Esophagus muscularis mucosa (tissue), 4 donors: ENCODE measurements around the gene PDHB. TPM values are rescaled to one million over a fixed set of nuclear protein-coding genes. Genes with fewer than 3 reads are reported as not detected.
"Not testable (repeated sequence)": the region's sequence is repeated elsewhere in the genome, so short reads cannot be mapped to it uniquely, and the experiment has no call there.

Source experiments
- DNase-seq: peaks from one replicate; pipeline ENCODE4 v3.0.0-alpha.2; 2017; ENCODE audit errors: extremely low spot score
- H3K27ac ChIP-seq, 4 donors: fragments of 200-600 bp; sonication (generic); replicated peaks in 1 of 4; 1 replicate in 3 of 4; 2 replicates in 1 of 4; pipeline ENCODE4 v1.5.1; 2016 to 2019; ENCODE audit warnings: mild to moderate bottlenecking in 1 of 4
- H3K27me3 ChIP-seq, 4 donors: fragments of 200-600 bp; sonication (generic); one replicate each; pipeline versions ENCODE4 v1.5.1 to v1.6.0; 2016 to 2019
- H3K36me3 ChIP-seq, 4 donors: fragments of 200-600 bp; sonication (generic); one replicate each; pipeline ENCODE4 v1.5.1; 2016 to 2019
- H3K4me1 ChIP-seq, 4 donors: fragments of 200-600 bp; sonication (generic); one replicate each; pipeline ENCODE4 v1.5.1; 2016 to 2019
- H3K4me3 ChIP-seq, 4 donors: fragments of 200-600 bp; sonication (generic); 1 replicate in 2 of 4; 2 replicates in 2 of 4; pipeline ENCODE4 v1.5.1; 2016 to 2019; ENCODE audit warnings: mild to moderate bottlenecking in 4 of 4, moderate library complexity in 1 of 4
- H3K9me3 ChIP-seq, 4 donors: fragments of 200-600 bp; sonication (generic); 1 replicate in 3 of 4; 2 replicates in 1 of 4; pipeline ENCODE4 v1.5.1; 2016 to 2019
- EP300 ChIP-seq: sonication (generic); formaldehyde crosslinking; IDR thresholded peaks from one replicate; pipeline ENCODE4 v1.6.1; 2017; ENCODE audit warnings: antibody characterized with exemption
- POLR2A ChIP-seq: fragments of 450-650 bp; IDR thresholded peaks from one replicate; pipeline ENCODE4 v1.6.1; 2017; ENCODE audit warnings: antibody characterized with exemption, moderate library complexity, mild to moderate bottlenecking, low read depth
- POLR2AphosphoS5 ChIP-seq, 2 donors: sonication (generic); formaldehyde crosslinking; IDR thresholded peaks; one replicate each; pipeline ENCODE4 v1.6.1; 2017; ENCODE audit warnings: antibody characterized with exemption in 2 of 2
- WGBS: methylation state at CpG from one replicate; pipeline ENCODE4 v1.1.5; 2018; 5-methylcytosine and 5-hydroxymethylcytosine counted together
- intact Hi-C: fragments of 100-400 bp; cut with DNase I; formaldehyde crosslinking; loops from one replicate; pipeline ENCODE4 v1.15.1; 2023
- total RNA-seq, 4 donors: library from RNA; depleted of rRNA; stranded (reverse); fragments of >200 nt; gene quantifications; one replicate each; pipeline versions ENCODE4 v1.1.0 to v1.2.1, GENCODE V29; 2016
- TF ChIP-seq, protein P1 (sequence below), 3 experiments: fragments of 200-600 bp in 2 of 3; fragments of 450-650 bp in 1 of 3; sonication (generic) in 2 of 3; IDR thresholded peaks; one replicate each; pipeline ENCODE4 v1.5.1; 2017 to 2019; ENCODE audit warnings: antibody characterized with exemption in 3 of 3, mild to moderate bottlenecking in 2 of 3, moderate library complexity in 1 of 3

Gene PDHB
- total RNA-seq, 4 donors from 2014 or later: 100 to 138 (median 122) TPM

DNA sequence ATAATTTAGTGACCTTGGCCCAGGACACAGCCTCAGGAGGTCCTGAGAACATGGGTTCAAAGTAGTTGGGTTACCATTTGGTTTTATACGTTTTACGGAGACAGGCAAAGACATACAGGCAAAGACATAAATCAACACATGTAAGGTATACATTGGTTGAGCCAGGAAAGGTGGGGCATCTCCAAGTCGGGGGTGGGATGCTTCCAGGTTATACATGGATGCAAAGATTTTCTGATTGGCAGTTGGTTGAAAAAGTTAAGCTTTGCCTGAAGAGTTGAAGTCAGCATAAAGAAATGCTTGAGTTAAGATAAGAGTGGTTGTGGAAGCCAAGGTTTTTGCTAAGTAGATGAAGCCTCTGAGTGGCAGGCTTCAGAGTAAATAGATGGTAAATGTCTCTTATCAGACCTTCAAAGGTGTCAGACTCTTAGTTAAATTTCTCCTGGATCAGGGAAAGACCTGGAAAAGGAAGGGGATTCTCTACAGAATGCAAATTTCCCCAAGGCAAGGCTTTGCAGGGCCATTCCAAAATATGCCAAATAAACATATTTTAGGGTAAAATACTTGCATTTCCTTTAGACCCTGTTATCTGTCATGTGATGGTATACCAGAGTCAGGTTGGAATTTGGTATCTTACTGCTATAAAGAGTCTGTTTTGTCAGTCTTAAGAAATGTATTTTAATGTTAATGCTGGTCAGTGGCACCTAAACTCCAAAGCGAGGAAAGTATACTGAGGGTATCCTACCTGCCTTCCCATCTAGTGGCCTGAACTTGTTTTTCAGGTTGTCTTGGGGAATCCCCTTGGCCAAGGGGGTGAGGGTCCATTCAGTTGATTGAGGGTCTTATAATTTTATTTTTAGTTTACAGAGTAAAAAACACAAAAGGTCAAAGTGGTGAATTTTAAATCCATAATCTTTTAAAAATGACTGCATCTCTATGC is 8.2 kb upstream of the PDHB start:
- Histone ChIP-seq H3K4me1 (no peaks in the 10 kb centered on the region), H3K27me3 (no peaks in the 10 kb centered on the region), H3K27ac (no peak overlapping the region), H3K4me3 (no peak overlapping the region), H3K36me3 (no peaks in the 10 kb centered on the region), H3K9me3 (no peaks in the 10 kb centered on the region)
- no peak for DNase-seq
- no peak for TF ChIP-seq EP300
- WGBS: 74% methylated on average over 4 of the region's 4 CpGs
- intact Hi-C loops: no loop called here

DNA sequence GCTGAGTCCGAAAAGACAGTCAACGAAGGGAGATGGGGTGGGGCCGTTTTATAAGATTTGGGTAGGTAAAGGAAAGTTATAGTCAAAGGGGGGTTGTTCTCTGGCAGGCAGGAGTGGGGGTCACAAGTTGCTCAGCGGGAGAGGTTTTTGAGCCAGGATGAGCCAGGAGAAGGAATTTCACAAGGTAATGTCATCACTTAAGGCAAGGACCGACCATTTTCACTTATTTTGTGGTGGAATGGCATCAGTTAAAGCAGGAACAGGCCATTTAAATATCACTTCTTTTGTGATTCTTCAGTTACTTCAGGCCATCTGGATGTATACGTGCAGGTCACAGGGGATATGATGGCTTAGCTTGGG is 7.3 kb upstream of the PDHB start:
- H3K4me1 ChIP-seq, intact Hi-C loops, DNase-seq, H3K27me3 ChIP-seq, H3K27ac ChIP-seq, H3K36me3 ChIP-seq, H3K4me3 ChIP-seq, H3K9me3 ChIP-seq: not testable (repeated sequence)
- WGBS: 83% methylated on average over 6 of the region's 6 CpGs

DNA sequence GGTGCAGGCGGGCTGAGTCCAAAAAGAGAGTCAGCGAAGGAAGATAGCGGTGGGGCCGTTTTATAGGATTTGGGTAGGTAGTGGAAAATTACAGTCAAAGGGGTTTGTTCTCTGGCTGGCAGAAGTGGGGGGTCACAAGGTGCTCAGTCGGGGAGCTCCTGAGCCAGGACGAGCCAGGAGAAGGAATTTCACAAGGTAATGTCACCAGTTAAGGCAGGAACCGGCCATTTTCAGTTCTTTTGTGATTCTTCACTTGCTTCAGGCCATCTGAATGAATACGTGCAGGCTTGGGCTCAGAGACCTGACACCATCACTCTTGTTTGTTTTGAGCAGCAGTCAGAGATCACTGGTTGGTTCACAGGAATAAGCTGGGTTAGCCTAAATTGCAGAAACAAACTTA is 3.6 kb upstream of the PDHB start:
- H3K27ac ChIP-seq, intact Hi-C loops, H3K9me3 ChIP-seq, DNase-seq, H3K36me3 ChIP-seq, H3K4me3 ChIP-seq, H3K27me3 ChIP-seq: not testable (repeated sequence)
- 82% methylated on average over 8 of the region's 8 CpGs for WGBS
- peaks cover 21 to 37% (median 34%) of the 10 kb centered on the region in 4 donors for H3K4me1 ChIP-seq

DNA sequence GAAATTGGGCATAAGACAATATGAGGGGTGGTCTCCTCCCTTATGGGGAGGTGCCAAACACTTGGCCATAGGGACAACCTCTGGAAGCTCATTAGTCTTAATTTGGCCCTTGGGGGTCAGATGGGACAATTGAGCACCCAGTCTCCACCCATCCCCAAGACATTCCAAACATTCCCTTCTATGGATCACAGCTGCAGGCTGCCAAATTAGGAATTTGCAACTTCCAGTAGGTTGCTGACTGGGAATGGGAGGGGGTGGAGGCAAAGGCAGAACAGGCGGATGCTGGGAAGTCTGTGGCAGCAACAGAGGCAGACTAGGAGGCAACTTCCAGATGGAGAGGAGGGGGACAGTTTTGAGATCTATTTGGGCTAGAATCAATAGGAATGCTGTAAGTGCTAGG is 1.4 kb upstream of the PDHB start:
- Histone ChIP-seq H3K4me3 (no peak overlapping the region), H3K4me1 (peaks cover 26 to 58% (median 52%) of the 10 kb centered on the region in 4 donors), H3K27me3 (no peaks in the 10 kb centered on the region), H3K36me3 (peaks cover 13 to 24% (median 21%) of the 10 kb centered on the region in 4 donors), H3K27ac (peak overlapping the region; percentile 82 to 95 (median 90)), H3K9me3 (no peaks in the 10 kb centered on the region)
- no peak for DNase-seq
- intact Hi-C loops: no loop called here
- 57% methylated on average over 1 of the region's 1 CpG for WGBS
- TF ChIP-seq, protein P1, sequence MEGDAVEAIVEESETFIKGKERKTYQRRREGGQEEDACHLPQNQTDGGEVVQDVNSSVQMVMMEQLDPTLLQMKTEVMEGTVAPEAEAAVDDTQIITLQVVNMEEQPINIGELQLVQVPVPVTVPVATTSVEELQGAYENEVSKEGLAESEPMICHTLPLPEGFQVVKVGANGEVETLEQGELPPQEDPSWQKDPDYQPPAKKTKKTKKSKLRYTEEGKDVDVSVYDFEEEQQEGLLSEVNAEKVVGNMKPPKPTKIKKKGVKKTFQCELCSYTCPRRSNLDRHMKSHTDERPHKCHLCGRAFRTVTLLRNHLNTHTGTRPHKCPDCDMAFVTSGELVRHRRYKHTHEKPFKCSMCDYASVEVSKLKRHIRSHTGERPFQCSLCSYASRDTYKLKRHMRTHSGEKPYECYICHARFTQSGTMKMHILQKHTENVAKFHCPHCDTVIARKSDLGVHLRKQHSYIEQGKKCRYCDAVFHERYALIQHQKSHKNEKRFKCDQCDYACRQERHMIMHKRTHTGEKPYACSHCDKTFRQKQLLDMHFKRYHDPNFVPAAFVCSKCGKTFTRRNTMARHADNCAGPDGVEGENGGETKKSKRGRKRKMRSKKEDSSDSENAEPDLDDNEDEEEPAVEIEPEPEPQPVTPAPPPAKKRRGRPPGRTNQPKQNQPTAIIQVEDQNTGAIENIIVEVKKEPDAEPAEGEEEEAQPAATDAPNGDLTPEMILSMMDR (IDR thresholded peaks at IDR 0.05): no peak
- TF ChIP-seq EP300: peak; percentile 84
- peak; percentile 63 to 68 for TF ChIP-seq POLR2AphosphoS5 (IDR thresholded peaks at IDR 0.05)

DNA sequence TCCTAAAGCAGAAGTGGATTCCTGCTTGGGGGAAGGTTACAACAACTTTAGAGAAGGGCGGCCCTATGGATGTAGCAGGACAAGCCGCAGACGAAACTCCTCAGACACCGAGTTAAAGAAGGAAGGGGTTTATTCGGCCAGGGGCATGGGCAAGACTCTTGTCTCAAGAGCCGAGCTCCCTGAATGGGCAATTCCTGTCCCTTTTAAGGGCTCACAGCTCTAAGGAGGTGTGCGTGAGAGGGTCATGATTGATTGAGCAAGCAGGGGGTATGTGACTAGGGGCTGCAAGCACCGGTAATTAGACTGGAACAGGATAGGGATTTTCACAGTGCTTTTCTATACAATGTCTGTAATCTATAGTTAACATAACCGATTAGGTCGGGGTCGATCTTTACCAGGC is 879 bp upstream of the PDHB start:
- WGBS: 77% methylated on average over 11 of the region's 11 CpGs
- H3K4me3 ChIP-seq: peak overlapping the region in 3 of 4 donors; percentile 67 to 79 (median 76)
- TF ChIP-seq, protein P1 (IDR thresholded peaks at IDR 0.05): no peak
- peak overlapping the region; percentile 82 to 95 (median 90) for H3K27ac ChIP-seq
- H3K4me1 ChIP-seq: peaks cover 26 to 59% (median 53%) of the 10 kb centered on the region in 4 donors
- H3K9me3 ChIP-seq: no peaks in the 10 kb centered on the region
- H3K27me3 ChIP-seq: no peaks in the 10 kb centered on the region
- no peak for DNase-seq
- peaks cover 17 to 29% (median 25%) of the 10 kb centered on the region in 4 donors for H3K36me3 ChIP-seq
- intact Hi-C loops: no loop called here

DNA sequence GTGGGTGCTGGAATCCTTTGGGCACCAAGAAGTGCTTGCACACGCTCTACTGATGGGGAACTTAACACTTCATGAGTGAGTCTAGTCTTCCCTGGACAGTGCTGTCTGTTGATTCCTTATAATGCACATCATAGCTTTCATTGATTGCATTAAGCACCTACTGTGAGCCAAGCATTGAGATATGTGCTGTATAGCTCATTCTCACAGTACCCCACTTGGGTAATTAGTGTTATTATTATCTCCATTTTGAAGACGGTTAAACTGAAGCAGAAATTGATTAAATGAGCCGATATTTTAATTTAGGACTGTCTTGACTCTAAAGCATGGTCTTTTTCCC is 504 bp upstream of the PDHB start:
- Histone ChIP-seq H3K27ac (peak overlapping the region; percentile 82 to 95 (median 90)), H3K4me1 (peaks cover 26 to 63% (median 54%) of the 10 kb centered on the region in 4 donors), H3K9me3 (no peaks in the 10 kb centered on the region), H3K27me3 (no peaks in the 10 kb centered on the region), H3K4me3 (peak overlapping the region; percentile 61 to 79 (median 72)), H3K36me3 (peaks cover 21 to 33% (median 29%) of the 10 kb centered on the region in 4 donors)
- DNase-seq: no peak
- WGBS: 56% methylated on average over 3 of the region's 3 CpGs
- TF ChIP-seq EP300 (no peak), POLR2A (no peak), POLR2AphosphoS5 (IDR thresholded peaks at IDR 0.05) (no peak)
- TF ChIP-seq, protein P1 (IDR thresholded peaks at IDR 0.05): no peak
- intact Hi-C loops: no loop called here
